Measurements from ENCODE around the gene TTC27. TPM values are rescaled to one million over a fixed set of nuclear protein-coding genes. Genes with fewer than 3 reads are reported as not detected.

The TTC27 gene
- total RNA-seq, 2 experiments from 2014 or later: 25.3 to 27.7 TPM

GRCh38 chr2:32788114-32788513 lies 160.3 kb downstream of the TTC27 start:
- Histone ChIP-seq H3K27ac (ENCODE audit: low read depth, low read length, poor library complexity, severe bottlenecking) (no peak overlapping the region), H3K9me3 (ENCODE audit: low read length) (peaks cover 5% of the 10 kb centered on the region; the same call in 1 of the 2 replicates), H3K9me2 (ENCODE audit: insufficient read depth, low read length) (no peaks in the 10 kb centered on the region), H2AFZ (ENCODE audit: low read length) (no peak overlapping the region), H3K4me1 (ENCODE audit: insufficient read depth, low read length, poor library complexity, severe bottlenecking) (no peaks in the 10 kb centered on the region), H3K79me2 (ENCODE audit: insufficient read depth, low read depth, low read length) (no peaks in the 10 kb centered on the region), H4K20me1 (ENCODE audit: insufficient read depth, low read length) (no peaks in the 10 kb centered on the region), H3K4me3 (ENCODE audit: low read depth, low read length, poor library complexity, severe bottlenecking) (no peak overlapping the region), H3K36me3 (ENCODE audit: insufficient read depth, low read length) (peaks cover 44% of the 10 kb centered on the region), H3K4me2 (ENCODE audit: low read length) (no peak overlapping the region)
- no peak for TF ChIP-seq CTCF (conservative IDR thresholded peaks at IDR 0.05; ENCODE audit: low read length)
- no peak for TF ChIP-seq EZH2phosphoT487 (IDR thresholded peaks at IDR 0.05; ENCODE audit: borderline replicate concordance, low read depth, low read length)
- DNase-seq (ENCODE audit: low spot score): no peak
- CTCF ChIA-PET (ENCODE audit: unreplicated experiment): interaction anchor here (0.6 kb wide), 1 partner anchor 38 kb away, joined by 3 read pairs; no protein-coding TSS in a partner anchor
- POLR2A ChIA-PET: no interaction called here
- intact Hi-C loops (cut with micrococcal nuclease; ENCODE audit: unreplicated experiment): no loop called here
- no TSS peak for BruUV-seq (replicated peaks)

- Histone ChIP-seq H3K9me2 (ENCODE audit: insufficient read depth, low read length) (no peaks in the 10 kb centered on the region), H3K27ac (ENCODE audit: low read depth, low read length, poor library complexity, severe bottlenecking) (no peak overlapping the region), H2AFZ (ENCODE audit: low read length) (no peak overlapping the region), H3K79me2 (ENCODE audit: insufficient read depth, low read depth, low read length) (no peaks in the 10 kb centered on the region), H4K20me1 (ENCODE audit: insufficient read depth, low read length) (no peaks in the 10 kb centered on the region), H3K9me3 (ENCODE audit: low read length) (peaks cover 5% of the 10 kb centered on the region; the same call in 1 of the 2 replicates), H3K4me3 (ENCODE audit: low read depth, low read length, poor library complexity, severe bottlenecking) (no peak overlapping the region), H3K36me3 (ENCODE audit: insufficient read depth, low read length) (peaks cover 21% of the 10 kb centered on the region), H3K4me2 (ENCODE audit: low read length) (no peak overlapping the region), H3K4me1 (ENCODE audit: insufficient read depth, low read length, poor library complexity, severe bottlenecking) (no peaks in the 10 kb centered on the region)
- BruUV-seq (replicated peaks): no TSS peak
- CTCF ChIA-PET (ENCODE audit: unreplicated experiment): no interaction called here
- TF ChIP-seq CTCF (conservative IDR thresholded peaks at IDR 0.05; ENCODE audit: low read length) (no peak), EZH2phosphoT487 (IDR thresholded peaks at IDR 0.05; ENCODE audit: borderline replicate concordance, low read depth, low read length) (no peak)
- no peak for DNase-seq (ENCODE audit: low spot score)
- POLR2A ChIA-PET: interaction anchor here (0.7 kb wide), 1 partner anchor 77 kb away, joined by 3 read pairs; no protein-coding TSS in a partner anchor
- intact Hi-C loops (cut with micrococcal nuclease; ENCODE audit: unreplicated experiment): no loop called here
Observed at GRCh38 chr2:32792416-32792815, 164.6 kb downstream of the TTC27 start.

- no peak overlapping the region for H2AFZ ChIP-seq (ENCODE audit: low read length)
- TF ChIP-seq CTCF (conservative IDR thresholded peaks at IDR 0.05; ENCODE audit: low read length): no peak
- TF ChIP-seq EZH2phosphoT487 (IDR thresholded peaks at IDR 0.05; ENCODE audit: borderline replicate concordance, low read depth, low read length): no peak
- BruUV-seq (replicated peaks): no TSS peak
- no peaks in the 10 kb centered on the region for H3K9me3 ChIP-seq (ENCODE audit: low read length)
- H3K9me2 ChIP-seq (ENCODE audit: insufficient read depth, low read length): no peaks in the 10 kb centered on the region
- ChIA-PET CTCF (ENCODE audit: unreplicated experiment) (no interaction called here), POLR2A (interaction anchor here (0.6 kb wide), 1 partner anchor 381 kb away, joined by 4 read pairs; no protein-coding TSS in a partner anchor)
- no peak overlapping the region for H3K4me3 ChIP-seq (ENCODE audit: low read depth, low read length, poor library complexity, severe bottlenecking)
- no peaks in the 10 kb centered on the region for H3K79me2 ChIP-seq (ENCODE audit: insufficient read depth, low read depth, low read length)
- H3K36me3 ChIP-seq (ENCODE audit: insufficient read depth, low read length): peaks cover 4% of the 10 kb centered on the region
- H3K27ac ChIP-seq (ENCODE audit: low read depth, low read length, poor library complexity, severe bottlenecking): no peak overlapping the region
- no peaks in the 10 kb centered on the region for H4K20me1 ChIP-seq (ENCODE audit: insufficient read depth, low read length)
- DNase-seq (ENCODE audit: low spot score): no peak
- no peaks in the 10 kb centered on the region for H3K4me1 ChIP-seq (ENCODE audit: insufficient read depth, low read length, poor library complexity, severe bottlenecking)
- intact Hi-C loops (cut with micrococcal nuclease; ENCODE audit: unreplicated experiment): no loop called here
- H3K4me2 ChIP-seq (ENCODE audit: low read length): no peak overlapping the region
Observed at GRCh38 chr2:32798829-32799228, 171.0 kb downstream of the TTC27 start.

All from OCI-LY7 (cell line).